Natural killer cell (primary cell): ENCODE results near the gene PIP5K1B. TPM values are rescaled to one million over a fixed set of nuclear protein-coding genes. Genes with fewer than 3 reads are reported as not detected.

Experiments
- ATAC-seq, 3 donors: fragments of 150-1000 bp in 2 of 3; fragments of 200-7000 bp in 1 of 3; cut with Tn5 transposase; 1 replicate in 1 of 3; 2 replicates in 2 of 3; pipeline ENCODE4 v1.10.0; 2021; ENCODE audit warnings: mild to moderate bottlenecking in 2 of 3, moderate library complexity in 2 of 3
- DNase-seq, 2 donors: peaks; one replicate each; pipeline versions ENCODE4 v3.0.0 to v3.0.0-alpha.2; 2013 to 2021; ENCODE audit warnings: mixed read lengths in 1 of 2
- H3K27ac ChIP-seq: one replicate; pipeline ENCODE4 v1.5.1; 2013; ENCODE audit warnings: mild to moderate bottlenecking, low read length
- H3K27me3 ChIP-seq: one replicate; pipeline ENCODE4 v1.6.1; 2013; ENCODE audit warnings: low read length; ENCODE audit not compliant: control insufficient read depth, insufficient read depth
- H3K36me3 ChIP-seq: one replicate; pipeline ENCODE4 v1.6.1; 2013; ENCODE audit warnings: low read length; ENCODE audit not compliant: control insufficient read depth, insufficient read depth
- H3K4me1 ChIP-seq: one replicate; pipeline ENCODE4 v1.6.1; 2013; ENCODE audit warnings: low read length; ENCODE audit not compliant: control insufficient read depth, insufficient read depth
- H3K4me3 ChIP-seq: one replicate; pipeline ENCODE4 v1.5.1; 2013; ENCODE audit warnings: low read length
- H3K9me3 ChIP-seq: one replicate; pipeline ENCODE4 v1.6.1; 2013; ENCODE audit warnings: low read length; ENCODE audit not compliant: control insufficient read depth, insufficient read depth
- H3K27ac Mint-ChIP-seq, 2 donors: one replicate each; pipeline ENCODE4 v1.8.0; 2022; ENCODE audit warnings: mild to moderate bottlenecking in 2 of 2, mixed read lengths in 2 of 2, moderate library complexity in 1 of 2
- H3K27me3 Mint-ChIP-seq, 2 donors: one replicate each; pipeline ENCODE4 v1.8.0; 2022; ENCODE audit warnings: low read depth in 2 of 2, mixed read lengths in 2 of 2
- H3K36me3 Mint-ChIP-seq: one replicate; pipeline ENCODE4 v1.8.0; 2022; ENCODE audit warnings: mixed read lengths
- H3K4me1 Mint-ChIP-seq, 2 donors: one replicate each; pipeline ENCODE4 v1.8.0; 2022; ENCODE audit warnings: mixed read lengths in 2 of 2
- H3K4me3 Mint-ChIP-seq: one replicate; pipeline ENCODE4 v1.8.0; 2022; ENCODE audit warnings: mild to moderate bottlenecking, moderate library complexity, mixed read lengths
- H3K9me3 Mint-ChIP-seq, 2 donors: one replicate each; pipeline ENCODE4 v1.8.0; 2022; ENCODE audit warnings: mixed read lengths in 2 of 2
- WGBS: methylation state at CpG from one replicate; pipeline ENCODE4 v1.1.7; 2013; ENCODE audit warnings: missing lambda C conversion rate; ENCODE audit not compliant: insufficient coverage; 5-methylcytosine and 5-hydroxymethylcytosine counted together
- intact Hi-C: fragments of 100-400 bp; cut with micrococcal nuclease; formaldehyde crosslinking; loops from one replicate; pipeline ENCODE4 v1.14.2; 2022
- total RNA-seq, 4 donors: library from RNA; stranded (reverse); fragments of 120-200 nt in 1 of 4; gene quantifications; one replicate each; pipeline versions ENCODE4 v1.2.3 to v1.2.4, GENCODE V29; 2013 to 2022
- TF ChIP-seq, protein P1 (sequence below): fragments of 200-600 bp; IDR thresholded peaks from one replicate; pipeline ENCODE4 v1.8.0; 2022; ENCODE audit warnings: antibody characterized with exemption

PIP5K1B gene
- total RNA-seq, 3 donors from 2014 or later (not counting 1 experiment from before 2014, with no cell fraction given), result 0.73 to 3.4 (median 1.3) TPM

DNA sequence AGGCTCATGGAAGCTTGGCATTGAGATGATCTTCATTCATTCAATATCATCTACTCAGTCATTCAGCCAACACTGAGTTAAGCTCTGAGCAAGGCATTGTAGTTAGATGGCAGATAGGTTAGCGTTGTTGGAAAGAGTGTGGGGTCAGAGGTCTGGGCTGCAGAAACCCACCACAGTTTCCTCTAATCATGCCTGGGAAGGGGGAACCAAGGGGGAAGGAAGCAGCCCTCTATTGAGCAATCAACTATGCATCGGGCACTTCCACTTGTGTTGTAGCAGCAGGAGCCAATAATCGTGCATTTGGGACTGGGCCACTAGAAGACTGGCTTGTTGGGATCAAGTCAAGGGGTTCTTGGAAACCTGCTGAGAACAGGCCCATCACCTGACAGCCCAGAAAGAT is 139.1 kb downstream of the PIP5K1B start:
- peaks cover 2 to 25% of the 10 kb centered on the region in 2 donors for H3K27me3 Mint-ChIP-seq
- ATAC-seq (no peak), DNase-seq (no peak)
- H3K36me3 Mint-ChIP-seq, result no peaks in the 10 kb centered on the region
- Histone ChIP-seq H3K4me3 (no peak overlapping the region), H3K9me3 (no peaks in the 10 kb centered on the region), H3K27ac (no peak overlapping the region), H3K36me3 (no peaks in the 10 kb centered on the region), H3K4me1 (peaks cover 2% of the 10 kb centered on the region), H3K27me3 (no peaks in the 10 kb centered on the region)
- H3K9me3 Mint-ChIP-seq, result no peaks in the 10 kb centered on the region
- intact Hi-C loops, result no loop called here
- H3K27ac Mint-ChIP-seq, result no peak overlapping the region
- WGBS, result 52% methylated on average over 3 of the region's 3 CpGs
- H3K4me1 Mint-ChIP-seq, result no peaks in the 10 kb centered on the region
- no peak overlapping the region for H3K4me3 Mint-ChIP-seq
- TF ChIP-seq, protein P1, sequence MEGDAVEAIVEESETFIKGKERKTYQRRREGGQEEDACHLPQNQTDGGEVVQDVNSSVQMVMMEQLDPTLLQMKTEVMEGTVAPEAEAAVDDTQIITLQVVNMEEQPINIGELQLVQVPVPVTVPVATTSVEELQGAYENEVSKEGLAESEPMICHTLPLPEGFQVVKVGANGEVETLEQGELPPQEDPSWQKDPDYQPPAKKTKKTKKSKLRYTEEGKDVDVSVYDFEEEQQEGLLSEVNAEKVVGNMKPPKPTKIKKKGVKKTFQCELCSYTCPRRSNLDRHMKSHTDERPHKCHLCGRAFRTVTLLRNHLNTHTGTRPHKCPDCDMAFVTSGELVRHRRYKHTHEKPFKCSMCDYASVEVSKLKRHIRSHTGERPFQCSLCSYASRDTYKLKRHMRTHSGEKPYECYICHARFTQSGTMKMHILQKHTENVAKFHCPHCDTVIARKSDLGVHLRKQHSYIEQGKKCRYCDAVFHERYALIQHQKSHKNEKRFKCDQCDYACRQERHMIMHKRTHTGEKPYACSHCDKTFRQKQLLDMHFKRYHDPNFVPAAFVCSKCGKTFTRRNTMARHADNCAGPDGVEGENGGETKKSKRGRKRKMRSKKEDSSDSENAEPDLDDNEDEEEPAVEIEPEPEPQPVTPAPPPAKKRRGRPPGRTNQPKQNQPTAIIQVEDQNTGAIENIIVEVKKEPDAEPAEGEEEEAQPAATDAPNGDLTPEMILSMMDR, result no peak

DNA sequence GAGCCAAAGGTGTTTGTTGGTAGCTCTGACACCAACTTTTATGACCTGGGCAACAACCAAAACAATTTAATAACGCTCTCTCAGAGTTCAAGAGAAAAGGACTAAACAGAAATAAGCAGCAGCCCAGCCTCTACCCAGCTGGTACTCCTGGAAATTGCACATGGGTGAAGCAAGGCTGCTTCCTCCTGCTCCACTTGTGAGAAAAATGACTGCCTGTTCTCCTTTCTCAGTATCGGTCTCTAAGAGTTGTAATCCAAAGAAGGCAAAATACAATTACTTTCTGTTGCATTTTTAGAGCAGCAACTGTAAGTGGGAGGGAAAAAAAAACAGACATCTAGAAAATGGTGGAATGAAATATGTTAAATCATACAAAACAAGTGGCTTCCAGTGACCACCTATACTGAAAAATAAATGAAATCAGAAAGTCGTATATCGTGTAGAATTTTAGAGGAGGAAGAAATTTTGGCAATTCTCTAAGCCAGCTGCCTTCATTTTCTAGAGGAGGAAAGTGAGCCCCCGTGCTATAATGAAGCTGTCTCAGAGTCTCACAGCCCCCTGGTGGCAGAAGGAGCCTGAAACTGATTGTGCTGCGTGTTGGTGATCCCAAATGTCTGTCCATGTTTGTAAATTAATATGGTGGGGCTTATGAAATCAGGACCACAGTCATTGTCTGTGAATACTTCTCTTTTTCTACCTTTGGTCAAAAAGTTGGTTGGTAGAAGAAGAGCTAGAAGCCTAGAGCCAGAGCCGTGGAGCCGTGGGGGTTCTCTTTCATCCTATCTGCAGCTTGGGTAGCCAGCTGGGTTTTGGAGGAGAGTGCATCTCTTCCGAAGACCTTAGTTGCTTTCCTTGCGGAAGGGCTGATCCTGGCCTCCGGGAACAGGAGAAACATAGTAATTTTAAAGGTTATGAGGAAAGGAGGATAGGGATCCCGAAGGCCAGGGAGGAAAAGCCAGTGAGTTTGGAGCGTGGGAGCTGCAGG is 139.9 kb downstream of the PIP5K1B start:
- H3K9me3 Mint-ChIP-seq, result no peaks in the 10 kb centered on the region
- H3K27ac Mint-ChIP-seq, result no peak overlapping the region
- Histone ChIP-seq H3K4me3 (no peak overlapping the region), H3K9me3 (no peaks in the 10 kb centered on the region), H3K27ac (no peak overlapping the region), H3K36me3 (no peaks in the 10 kb centered on the region), H3K27me3 (no peaks in the 10 kb centered on the region), H3K4me1 (peaks cover 2% of the 10 kb centered on the region)
- no peaks in the 10 kb centered on the region for H3K4me1 Mint-ChIP-seq
- peak in 1 of 3 donors; percentile 41 for ATAC-seq
- WGBS, result 70% methylated on average over 13 of the region's 13 CpGs
- peaks cover 2 to 25% of the 10 kb centered on the region in 2 donors for H3K27me3 Mint-ChIP-seq
- no peak overlapping the region for H3K4me3 Mint-ChIP-seq
- intact Hi-C loops, result no loop called here
- DNase-seq, result peak in 1 of 2 donors; percentile 32
- TF ChIP-seq, protein P1, result no peak
- no peaks in the 10 kb centered on the region for H3K36me3 Mint-ChIP-seq

DNA sequence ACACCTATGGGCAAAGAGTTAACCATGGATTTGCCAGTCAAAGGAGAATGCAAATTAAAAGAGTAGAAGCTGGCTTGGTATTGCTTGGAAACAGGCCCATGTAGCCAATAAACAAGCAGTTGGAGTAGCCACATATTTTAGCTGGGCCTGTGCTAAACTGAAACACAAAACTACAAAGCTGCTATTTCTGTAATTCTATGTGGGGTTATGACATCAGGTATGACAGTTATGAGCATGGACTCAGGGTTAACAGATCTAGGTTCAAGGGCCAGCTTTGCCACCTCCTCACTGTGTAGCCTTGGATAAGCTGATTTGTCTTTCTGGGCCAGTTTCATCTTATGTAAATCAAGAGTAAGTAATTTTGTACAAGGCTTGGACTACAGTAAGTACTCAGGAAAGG is 142.7 kb downstream of the PIP5K1B start:
- Histone ChIP-seq H3K4me3 (no peak overlapping the region), H3K27ac (no peak overlapping the region), H3K27me3 (no peaks in the 10 kb centered on the region), H3K9me3 (no peaks in the 10 kb centered on the region), H3K4me1 (peaks cover 2% of the 10 kb centered on the region), H3K36me3 (no peaks in the 10 kb centered on the region)
- H3K9me3 Mint-ChIP-seq, result no peaks in the 10 kb centered on the region
- no peaks in the 10 kb centered on the region for H3K36me3 Mint-ChIP-seq
- intact Hi-C loops, result no loop called here
- TF ChIP-seq, protein P1, result no peak
- H3K27ac Mint-ChIP-seq, result no peak overlapping the region
- no peaks in the 10 kb centered on the region for H3K4me1 Mint-ChIP-seq
- no peak for ATAC-seq
- no peak overlapping the region for H3K4me3 Mint-ChIP-seq
- DNase-seq, result no peak
- peaks cover 5 to 25% of the 10 kb centered on the region in 2 donors for H3K27me3 Mint-ChIP-seq
